Subcutaneous adipose tissue (tissue), 4 donors: ENCODE results near the gene MKNK1. TPM values are rescaled to one million over a fixed set of nuclear protein-coding genes. Genes with fewer than 3 reads are reported as not detected.

ENCODE experiments used
- total RNA-seq, 4 donors: library from RNA; depleted of rRNA; stranded (reverse); fragments of >200 nt; gene quantifications; one replicate each; pipeline ENCODE4 v1.1.0, GENCODE V29; 2016
- TF ChIP-seq, protein P1 (sequence below): fragments of 450-650 bp; IDR thresholded peaks from one replicate; pipeline ENCODE4 v1.5.1; 2016; ENCODE audit warnings: low read depth, mild to moderate bottlenecking, control low read depth, antibody characterized with exemption, moderate library complexity

MKNK1 gene
- total RNA-seq, 4 donors from 2014 or later, result 57.8 to 68.8 (median 63.7) TPM

- TF ChIP-seq, protein P1, sequence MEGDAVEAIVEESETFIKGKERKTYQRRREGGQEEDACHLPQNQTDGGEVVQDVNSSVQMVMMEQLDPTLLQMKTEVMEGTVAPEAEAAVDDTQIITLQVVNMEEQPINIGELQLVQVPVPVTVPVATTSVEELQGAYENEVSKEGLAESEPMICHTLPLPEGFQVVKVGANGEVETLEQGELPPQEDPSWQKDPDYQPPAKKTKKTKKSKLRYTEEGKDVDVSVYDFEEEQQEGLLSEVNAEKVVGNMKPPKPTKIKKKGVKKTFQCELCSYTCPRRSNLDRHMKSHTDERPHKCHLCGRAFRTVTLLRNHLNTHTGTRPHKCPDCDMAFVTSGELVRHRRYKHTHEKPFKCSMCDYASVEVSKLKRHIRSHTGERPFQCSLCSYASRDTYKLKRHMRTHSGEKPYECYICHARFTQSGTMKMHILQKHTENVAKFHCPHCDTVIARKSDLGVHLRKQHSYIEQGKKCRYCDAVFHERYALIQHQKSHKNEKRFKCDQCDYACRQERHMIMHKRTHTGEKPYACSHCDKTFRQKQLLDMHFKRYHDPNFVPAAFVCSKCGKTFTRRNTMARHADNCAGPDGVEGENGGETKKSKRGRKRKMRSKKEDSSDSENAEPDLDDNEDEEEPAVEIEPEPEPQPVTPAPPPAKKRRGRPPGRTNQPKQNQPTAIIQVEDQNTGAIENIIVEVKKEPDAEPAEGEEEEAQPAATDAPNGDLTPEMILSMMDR, result no peak
Measured at GRCh38 chr1:46646331-46646730, 42.3 kb upstream of the MKNK1 start.

DNA sequence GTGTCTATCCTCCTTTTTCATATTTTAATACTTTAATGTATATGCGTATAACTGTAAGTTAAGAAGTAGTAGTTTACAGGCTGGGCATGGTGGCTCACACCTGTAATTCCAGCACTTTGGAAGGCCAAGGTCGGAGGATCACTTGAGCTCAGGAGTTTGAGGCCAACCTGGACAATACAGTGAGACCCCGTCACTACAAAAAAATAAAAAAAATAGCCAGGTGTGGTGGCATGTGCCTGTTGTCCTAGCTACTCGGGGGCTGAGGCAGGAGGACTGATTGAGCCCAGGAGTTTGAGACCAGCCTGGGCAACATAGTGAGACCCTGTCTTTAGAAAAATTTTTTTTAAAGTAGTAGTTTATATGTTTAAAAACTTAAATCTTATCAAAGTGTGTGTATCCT is 41.7 kb upstream of the MKNK1 start:
- TF ChIP-seq, protein P1, result no peak

DNA sequence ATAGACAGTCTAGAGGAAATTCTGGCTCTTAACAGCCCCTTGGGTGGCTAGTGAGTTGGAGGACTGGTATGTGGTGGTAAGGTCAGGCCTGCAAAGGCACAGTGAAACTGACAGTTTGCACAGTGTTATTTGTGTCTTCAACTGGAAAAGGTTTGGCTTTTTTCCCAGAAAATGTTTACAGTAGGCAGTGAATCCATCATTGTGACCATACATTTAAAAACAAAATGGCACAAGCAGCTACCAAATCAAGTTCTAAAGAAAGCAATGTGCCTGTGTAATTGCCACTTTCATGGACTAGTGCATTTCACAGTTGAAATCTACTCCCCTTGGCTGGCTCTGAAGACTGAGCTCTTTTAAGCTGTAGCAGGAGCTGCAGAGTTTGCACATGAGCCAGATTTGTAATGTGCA is 39.3 kb upstream of the MKNK1 start:
- TF ChIP-seq, protein P1, result no peak

DNA sequence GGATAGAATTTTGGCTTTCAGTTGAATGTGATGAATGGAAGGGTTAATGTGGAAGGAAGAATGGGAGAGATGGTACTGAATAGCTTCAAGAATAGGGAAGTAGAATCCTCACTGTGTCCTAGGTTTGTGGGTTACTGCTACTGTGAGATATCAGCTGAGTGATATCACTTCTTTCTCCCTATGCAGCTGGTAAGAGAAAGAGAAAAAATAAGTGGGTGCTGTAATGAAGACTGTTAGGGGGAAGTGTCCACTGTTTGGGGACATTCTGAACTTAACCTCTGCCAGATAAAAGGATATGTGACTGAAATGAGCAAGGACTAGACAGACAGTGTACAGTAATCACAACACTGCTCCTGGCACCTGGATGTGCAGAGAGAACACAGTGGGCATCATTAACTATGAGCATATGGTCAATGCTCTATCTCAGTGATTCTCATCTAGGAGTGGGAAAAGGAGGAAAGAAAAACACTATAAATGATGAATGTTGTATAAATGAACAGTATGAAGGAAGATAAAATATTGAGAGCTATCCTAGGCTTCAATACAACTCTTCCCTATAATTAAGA is 38.1 kb upstream of the MKNK1 start:
- TF ChIP-seq, protein P1, result no peak

GRCh38 chr1:46639547-46639946 is 35.5 kb upstream of the MKNK1 start:
- TF ChIP-seq, protein P1, result no peak

GRCh38 chr1:46638921-46639320 is 34.9 kb upstream of the MKNK1 start:
- TF ChIP-seq, protein P1, result no peak

DNA sequence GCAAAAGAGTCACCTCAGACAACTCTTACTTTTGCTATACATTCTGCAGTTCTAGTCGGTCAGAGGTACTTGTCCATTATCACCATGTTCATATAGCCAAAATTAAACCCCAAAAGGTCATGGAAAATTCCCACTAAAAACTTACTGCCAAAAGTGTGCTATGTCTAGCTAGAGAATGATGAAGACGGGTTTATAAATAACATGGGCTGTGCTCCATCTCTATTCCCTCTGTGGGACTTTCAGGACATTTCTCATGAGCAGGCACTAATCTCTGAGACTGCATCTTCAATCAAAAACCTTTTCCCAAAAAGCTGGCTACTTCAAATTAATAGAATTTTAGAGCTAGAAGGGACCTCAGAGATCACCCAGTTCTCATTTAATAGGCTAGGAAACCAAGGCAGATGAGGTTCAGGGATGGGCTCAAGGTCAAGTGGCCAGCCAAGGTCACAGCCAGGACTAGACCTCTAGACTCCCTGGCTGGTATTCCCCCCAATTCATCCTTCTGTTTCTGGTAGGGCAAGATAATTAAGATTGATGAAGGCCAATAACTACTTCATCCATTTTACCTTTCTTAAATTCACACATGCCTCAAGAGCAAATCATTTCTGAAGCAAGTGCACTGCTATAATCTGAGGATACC is 33.5 kb upstream of the MKNK1 start:
- TF ChIP-seq, protein P1, result no peak
